ENCODE data around the gene KEAP1. TPM values are rescaled to one million over a fixed set of nuclear protein-coding genes. Genes with fewer than 3 reads are reported as not detected.

The KEAP1 gene
- total and polyA plus RNA-seq, 10 of the 15 experiments (the other 5 are each of a cell fraction or from before 2014, with no cell fraction given): 1.4 to 87.7 (median 48.6) TPM

- TF ChIP-seq ZBTB40 (IDR thresholded peaks at IDR 0.05; ENCODE audit: borderline replicate concordance) (no peak), CHD4 (IDR thresholded peaks at IDR 0.05) (no peak), MEF2B (IDR thresholded peaks at IDR 0.05; ENCODE audit: partially characterized antibody, poor library complexity, severe bottlenecking) (no peak), BHLHE40 (IDR thresholded peaks at IDR 0.05; ENCODE audit: borderline replicate concordance in 1 of 2, low read depth in 2 of 2, low read length in 1 of 2) (peak; percentile 77 to 96; a peak in 3 of 4 replicates), CBX5 (IDR thresholded peaks at IDR 0.05; ENCODE audit: low read depth) (no peak), NFXL1 (IDR thresholded peaks at IDR 0.05; ENCODE audit: borderline replicate concordance) (peak; percentile 77; the same call in 1 of the 2 replicates), SIX5 (IDR thresholded peaks at IDR 0.05; ENCODE audit: low read depth, low read length, severe bottlenecking) (peak; percentile 7), ATF7 (IDR thresholded peaks at IDR 0.05; ENCODE audit: low read depth) (no peak), BMI1 (IDR thresholded peaks at IDR 0.05; ENCODE audit: borderline replicate concordance) (no peak), NKRF (conservative IDR thresholded peaks at IDR 0.05) (peak; percentile 80; the same call in 1 of the 2 replicates), PML (IDR thresholded peaks at IDR 0.05; ENCODE audit: low read length) (peak; percentile 76; the same call in 1 of the 2 replicates), CTCF (IDR thresholded peaks at IDR 0.05 in 2 of 3, conservative IDR thresholded peaks at IDR 0.05 in 1 of 3; ENCODE audit: control insufficient read depth in 2 of 3, extremely low read depth in 1 of 3, insufficient read depth in 1 of 3, low read depth in 3 of 3, low read length in 3 of 3) (no peak), HDAC6 (IDR thresholded peaks at IDR 0.05; ENCODE audit: unreplicated experiment) (peak; percentile 58), ZNF622 (IDR thresholded peaks at IDR 0.05) (no peak), EED (IDR thresholded peaks at IDR 0.05; ENCODE audit: low read depth) (no peak), GATAD2B (conservative IDR thresholded peaks at IDR 0.05; ENCODE audit: low read depth) (peak; percentile 88), JUND (IDR thresholded peaks at IDR 0.05; ENCODE audit: low read depth, low read length) (0 out of 2 replicates have a peak, but pooled peaks have one; percentile 16)
- TF ChIP-seq, protein P1, sequence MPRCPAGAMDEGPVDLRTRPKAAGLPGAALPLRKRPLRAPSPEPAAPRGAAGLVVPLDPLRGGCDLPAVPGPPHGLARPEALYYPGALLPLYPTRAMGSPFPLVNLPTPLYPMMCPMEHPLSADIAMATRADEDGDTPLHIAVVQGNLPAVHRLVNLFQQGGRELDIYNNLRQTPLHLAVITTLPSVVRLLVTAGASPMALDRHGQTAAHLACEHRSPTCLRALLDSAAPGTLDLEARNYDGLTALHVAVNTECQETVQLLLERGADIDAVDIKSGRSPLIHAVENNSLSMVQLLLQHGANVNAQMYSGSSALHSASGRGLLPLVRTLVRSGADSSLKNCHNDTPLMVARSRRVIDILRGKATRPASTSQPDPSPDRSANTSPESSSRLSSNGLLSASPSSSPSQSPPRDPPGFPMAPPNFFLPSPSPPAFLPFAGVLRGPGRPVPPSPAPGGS (IDR thresholded peaks at IDR 0.05; ENCODE audit: borderline replicate concordance, insufficient read depth, low read depth, low read length, poor library complexity, severe bottlenecking): peak; percentile 62
- TF ChIP-seq, protein P2, sequence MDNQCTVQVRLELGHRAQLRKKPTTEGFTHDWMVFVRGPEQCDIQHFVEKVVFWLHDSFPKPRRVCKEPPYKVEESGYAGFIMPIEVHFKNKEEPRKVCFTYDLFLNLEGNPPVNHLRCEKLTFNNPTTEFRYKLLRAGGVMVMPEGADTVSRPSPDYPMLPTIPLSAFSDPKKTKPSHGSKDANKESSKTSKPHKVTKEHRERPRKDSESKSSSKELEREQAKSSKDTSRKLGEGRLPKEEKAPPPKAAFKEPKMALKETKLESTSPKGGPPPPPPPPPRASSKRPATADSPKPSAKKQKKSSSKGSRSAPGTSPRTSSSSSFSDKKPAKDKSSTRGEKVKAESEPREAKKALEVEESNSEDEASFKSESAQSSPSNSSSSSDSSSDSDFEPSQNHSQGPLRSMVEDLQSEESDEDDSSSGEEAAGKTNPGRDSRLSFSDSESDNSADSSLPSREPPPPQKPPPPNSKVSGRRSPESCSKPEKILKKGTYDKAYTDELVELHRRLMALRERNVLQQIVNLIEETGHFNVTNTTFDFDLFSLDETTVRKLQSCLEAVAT (IDR thresholded peaks at IDR 0.05): no peak
These were observed 593 bp downstream of the KEAP1 start (continued) for GRCh38 chr19:10502524-10503001.

All from GM12878 (cell line).